Right cardiac atrium (tissue), 5 donors: Measurements from ENCODE around the gene YKT6. TPM values are rescaled to one million over a fixed set of nuclear protein-coding genes. Genes with fewer than 3 reads are reported as not detected.
"Not testable (repeated sequence)": the region's sequence is repeated elsewhere in the genome, so short reads cannot be mapped to it uniquely, and the experiment has no call there.

ENCODE experiments used
- ATAC-seq, 2 donors: fragments of 200-7000 bp; cut with Tn5 transposase; one replicate each; pipeline versions ENCODE4 v1.8.0 to v1.9.1; 2020; ENCODE audit warnings: moderate library complexity in 2 of 2, mild to moderate bottlenecking in 1 of 2
- DNase-seq, 3 donors: peaks; one replicate each; pipeline ENCODE4 v3.0.0-alpha.2; 2020
- H3K27ac ChIP-seq: one replicate; pipeline ENCODE4 v1.5.1; 2013; ENCODE audit warnings: mild to moderate bottlenecking, low read length, control low read depth, moderate library complexity
- H3K27me3 ChIP-seq: one replicate; pipeline ENCODE4 v1.6.1; 2013; ENCODE audit not compliant: control insufficient read depth, insufficient read depth
- H3K4me1 ChIP-seq: one replicate; pipeline ENCODE4 v1.6.1; 2013; ENCODE audit warnings: low read length; ENCODE audit not compliant: control insufficient read depth, insufficient read depth
- H3K4me3 ChIP-seq: one replicate; pipeline ENCODE4 v1.5.1; 2013; ENCODE audit warnings: low read length, control low read depth
- H3K9me3 ChIP-seq: one replicate; pipeline ENCODE4 v1.6.1; 2013; ENCODE audit warnings: low read length; ENCODE audit not compliant: control insufficient read depth
- WGBS: extraction: QIAGEN DNeasy Blood & Tissue Kit; methylation state at CpG from one replicate; pipeline ENCODE4 v1.1.7; 2013; 5-methylcytosine and 5-hydroxymethylcytosine counted together
- intact Hi-C, 4 donors: fragments of 100-400 bp; cut with DNase I; formaldehyde crosslinking; loops; one replicate each; pipeline versions ENCODE4 v1.11.0 to v1.14.0; 2022 to 2023
- polyA plus RNA-seq: library from polyadenylated mRNA; stranded (reverse); fragments of 200-250 nt; gene quantifications from one replicate; pipeline ENCODE4 v1.2.3, GENCODE V29; 2013
- total RNA-seq, 4 donors: library from RNA; stranded (reverse); fragmentation: NEBNext Ultra II Directional; extraction: Animal tissue kit (Norgen Biotek cat#: 25700); gene quantifications; one replicate each; pipeline ENCODE4 v1.2.1, GENCODE V29; 2021
- donor health status: healthy with polysubstance abuse.
- donor health status: DM: no; HTN: yes; CAD: no.
- donor health status: DM: no; HTN: no; CAD: no.
- donor health status: DM: no; HTN: yes; CAD: no; lungs with severe emphysema.
- donor health status: DM: yes; HTN: yes; CAD: no.

Gene YKT6
- total and polyA plus RNA-seq, 5 donors, result 38.8 to 63.4 (median 51.8) TPM

DNA sequence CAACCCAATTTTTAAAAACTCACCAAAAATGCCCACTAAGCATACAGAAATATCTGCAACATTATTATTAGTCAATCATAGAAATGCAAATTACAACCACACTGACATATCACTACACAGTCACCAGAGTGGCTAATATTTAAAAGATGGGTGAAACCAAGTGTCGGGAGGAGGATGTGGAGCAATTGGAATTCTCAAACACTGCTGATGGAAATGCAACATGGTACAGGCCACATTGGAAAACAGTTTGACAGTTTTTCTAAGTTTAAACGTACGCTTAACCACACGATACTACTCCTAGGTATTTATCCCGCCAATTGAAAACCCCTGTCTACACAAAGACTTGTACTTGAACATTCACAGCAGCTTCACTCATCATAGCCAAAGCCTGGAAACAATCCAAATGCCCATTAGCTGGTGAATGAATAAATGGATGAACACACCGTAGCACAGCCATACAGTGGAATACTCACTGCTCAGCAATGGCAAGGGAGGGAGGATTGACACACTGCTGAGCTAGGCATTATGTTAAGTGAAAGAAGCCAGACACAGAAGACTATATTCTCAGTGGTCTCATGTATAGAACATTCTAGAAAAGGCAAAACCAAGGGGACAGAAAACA, 27.9 kb upstream of the YKT6 start:
- Histone ChIP-seq H3K9me3 (no peaks in the 10 kb centered on the region), H3K4me3 (no peak overlapping the region), H3K4me1 (no peaks in the 10 kb centered on the region), H3K27me3 (no peaks in the 10 kb centered on the region), H3K27ac (no peak overlapping the region)
- WGBS, result 72% methylated on average over 6 of the region's 6 CpGs
- DNase-seq, result no peak
- ATAC-seq, result no peak
- intact Hi-C loops, result no loop called here

DNA sequence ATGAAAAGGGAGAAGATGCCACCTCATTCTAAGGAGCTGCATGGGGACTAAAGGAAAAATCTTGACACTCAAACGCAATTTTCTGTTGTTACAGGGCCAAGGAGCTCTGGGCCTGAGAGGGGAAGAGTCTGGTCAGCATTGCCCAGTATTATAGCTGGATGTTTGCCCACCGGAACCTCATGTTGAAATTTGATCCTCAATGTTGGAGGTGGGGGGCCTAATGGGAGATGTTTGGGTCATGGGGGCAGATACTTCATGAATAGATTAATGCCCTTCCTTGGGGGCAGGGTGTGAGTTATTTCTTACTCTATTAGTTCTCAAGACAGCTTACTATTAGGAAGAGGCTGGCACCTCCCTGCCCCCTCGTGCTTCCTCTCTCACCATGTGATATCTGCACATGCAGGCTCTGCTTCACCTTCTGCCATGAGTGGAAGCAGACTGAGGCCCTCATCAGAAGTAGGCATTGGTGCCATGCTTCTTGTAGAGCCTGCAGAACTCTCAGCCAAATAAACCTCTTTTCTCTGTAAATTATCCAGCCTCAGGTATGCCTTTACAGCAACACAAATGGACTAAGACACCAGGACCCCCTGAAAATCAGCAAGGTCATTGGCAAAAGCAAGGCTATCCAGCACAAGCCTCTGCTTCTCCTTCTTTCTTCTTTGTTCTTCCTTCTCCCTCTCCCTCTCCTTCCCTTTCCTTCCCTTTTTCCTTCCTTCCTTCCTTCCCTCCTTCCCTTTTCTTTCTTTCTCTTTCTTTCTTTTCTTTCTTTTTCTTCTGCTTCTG, 26.7 kb upstream of the YKT6 start:
- no peak for DNase-seq
- intact Hi-C loops, result no loop called here
- no peak overlapping the region for H3K4me3 ChIP-seq
- H3K27ac ChIP-seq, result no peak overlapping the region
- WGBS, result 61% methylated on average over 3 of the region's 3 CpGs
- no peaks in the 10 kb centered on the region for H3K9me3 ChIP-seq
- no peak for ATAC-seq
- H3K4me1 ChIP-seq, result no peaks in the 10 kb centered on the region
- no peaks in the 10 kb centered on the region for H3K27me3 ChIP-seq

DNA sequence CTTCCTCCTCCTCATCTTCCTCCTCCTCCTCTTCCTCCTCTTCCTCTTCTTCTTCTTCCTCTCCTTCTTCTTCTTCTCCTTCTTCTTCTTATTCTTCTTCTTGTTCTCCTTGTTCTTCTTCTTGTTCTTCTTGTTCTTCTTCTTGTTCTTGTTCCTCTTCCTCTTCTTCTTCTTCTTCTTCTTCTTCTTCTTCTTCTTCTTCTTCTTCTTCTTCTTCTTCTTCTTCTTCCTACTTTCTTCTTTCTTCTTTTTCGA, 26.2 kb upstream of the YKT6 start:
- H3K4me3 ChIP-seq, intact Hi-C loops, H3K27me3 ChIP-seq, H3K4me1 ChIP-seq, ATAC-seq, H3K9me3 ChIP-seq, DNase-seq, H3K27ac ChIP-seq: not testable (repeated sequence)
- 84% methylated on average over 1 of the region's 1 CpG for WGBS

DNA sequence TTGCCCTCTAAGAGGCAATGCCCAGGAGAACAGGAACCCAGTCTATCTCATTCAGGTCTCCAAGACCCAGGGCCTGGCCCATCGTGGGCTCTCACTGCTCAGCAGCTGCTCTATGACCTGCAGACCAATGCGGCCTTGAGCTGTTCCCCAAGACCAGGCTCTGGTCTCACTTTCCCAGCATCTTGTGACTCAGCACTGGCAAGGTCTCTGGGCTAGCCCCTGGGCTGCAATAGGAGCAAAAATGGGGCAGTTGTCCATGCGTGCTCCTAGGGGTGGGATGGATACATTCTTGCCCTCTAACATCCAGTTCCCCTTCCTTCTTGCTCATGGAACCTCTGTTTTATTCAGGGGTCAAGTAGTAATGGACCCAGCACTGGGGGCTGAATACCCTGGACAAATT, 25.0 kb upstream of the YKT6 start:
- intact Hi-C loops, result no loop called here
- Histone ChIP-seq H3K9me3 (no peaks in the 10 kb centered on the region), H3K4me1 (no peaks in the 10 kb centered on the region), H3K27me3 (no peaks in the 10 kb centered on the region), H3K4me3 (no peak overlapping the region), H3K27ac (no peak overlapping the region)
- 75% methylated on average over 3 of the region's 3 CpGs for WGBS
- ATAC-seq (no peak), DNase-seq (no peak)

DNA sequence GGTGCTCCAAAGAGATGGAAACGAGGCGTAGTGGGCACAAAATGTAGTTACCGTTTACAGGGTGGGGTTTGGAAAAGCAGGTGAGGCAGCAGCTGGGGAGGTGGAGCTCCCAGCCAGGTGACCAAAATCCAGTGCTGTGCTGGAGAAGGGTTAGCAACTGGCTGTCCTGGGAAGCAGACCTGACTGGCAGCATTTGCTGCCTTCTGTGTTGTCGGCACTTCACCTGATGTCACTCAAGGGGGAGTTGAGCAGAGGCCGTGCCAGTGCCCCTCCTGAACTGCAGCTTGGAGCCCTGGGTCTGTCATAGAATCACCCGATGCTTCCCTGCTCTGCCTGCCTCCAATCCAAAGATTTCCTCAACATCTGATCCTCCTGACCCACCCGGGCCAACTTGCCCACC, 24.3 kb upstream of the YKT6 start:
- H3K4me1 ChIP-seq, result no peaks in the 10 kb centered on the region

DNA sequence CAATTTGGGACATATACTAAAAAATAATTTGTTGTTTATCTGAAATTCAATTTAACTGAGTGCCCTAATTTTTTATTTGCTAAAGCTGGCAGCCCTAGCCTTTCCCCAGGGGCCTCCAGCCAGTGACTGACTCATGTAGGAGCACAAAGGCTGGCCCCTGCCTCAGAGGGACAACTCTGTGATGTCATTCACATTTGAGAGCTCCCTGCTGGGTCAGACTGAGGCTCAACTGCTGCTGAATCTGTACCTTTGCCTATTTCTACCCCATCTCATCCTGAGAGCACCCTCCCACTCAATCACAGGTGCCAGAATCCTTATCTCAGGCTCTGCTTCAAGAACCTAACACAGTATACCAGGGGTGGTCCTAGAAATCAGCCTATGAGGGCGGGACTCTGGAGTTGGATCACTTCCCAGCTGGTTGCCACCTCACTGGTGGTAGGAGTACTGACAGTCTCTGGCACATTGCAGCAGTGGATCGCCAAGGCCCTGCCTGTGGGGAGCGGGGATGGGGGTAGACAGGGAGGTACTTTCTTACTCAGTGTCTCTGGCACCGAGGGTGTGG, 23.1 kb upstream of the YKT6 start:
- intact Hi-C loops, result no loop called here
- no peaks in the 10 kb centered on the region for H3K27me3 ChIP-seq
- H3K27ac ChIP-seq, result peak overlapping the region; percentile 51
- no peak overlapping the region for H3K4me3 ChIP-seq
- H3K4me1 ChIP-seq, result no peaks in the 10 kb centered on the region
- ATAC-seq (peak; percentile 61 to 70), DNase-seq (peak in 1 of 3 donors; percentile 35)
- peaks cover 2% of the 10 kb centered on the region for H3K9me3 ChIP-seq
- 49% methylated on average over 4 of the region's 4 CpGs for WGBS

More for the DNA sequence above, 24.3 kb upstream of the YKT6 start:
- intact Hi-C loops, result no loop called here
- Histone ChIP-seq H3K4me3 (no peak overlapping the region), H3K27ac (no peak overlapping the region), H3K9me3 (no peaks in the 10 kb centered on the region), H3K27me3 (no peaks in the 10 kb centered on the region)
- ATAC-seq (no peak), DNase-seq (no peak)
- 85% methylated on average over 7 of the region's 7 CpGs for WGBS

DNA sequence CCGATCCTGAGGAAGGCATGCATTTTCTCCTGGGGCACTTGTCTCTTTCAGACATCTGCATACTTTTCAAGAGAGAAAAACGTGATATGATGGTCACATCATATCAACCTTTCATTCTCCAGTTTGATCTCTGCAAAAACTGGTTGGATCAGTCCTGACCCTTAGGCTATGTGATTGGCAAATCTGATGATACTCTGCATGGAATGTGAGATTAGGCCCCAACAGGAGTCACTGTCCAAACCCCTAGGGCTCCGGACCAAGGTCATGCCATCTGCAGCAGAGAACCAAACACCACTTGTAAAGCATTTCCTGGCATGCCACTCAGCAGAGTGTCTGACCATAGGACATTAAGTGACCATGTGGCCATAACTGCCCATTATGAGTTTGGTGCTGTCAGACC, 20.1 kb upstream of the YKT6 start:
- 64% methylated on average over 3 of the region's 3 CpGs for WGBS
- H3K4me1 ChIP-seq, result no peaks in the 10 kb centered on the region
- DNase-seq, result no peak
- no peak overlapping the region for H3K4me3 ChIP-seq
- H3K27me3 ChIP-seq, result no peaks in the 10 kb centered on the region
- no peak for ATAC-seq
- H3K9me3 ChIP-seq, result peaks cover 8% of the 10 kb centered on the region
- H3K27ac ChIP-seq, result no peak overlapping the region
- intact Hi-C loops, result no loop called here

DNA sequence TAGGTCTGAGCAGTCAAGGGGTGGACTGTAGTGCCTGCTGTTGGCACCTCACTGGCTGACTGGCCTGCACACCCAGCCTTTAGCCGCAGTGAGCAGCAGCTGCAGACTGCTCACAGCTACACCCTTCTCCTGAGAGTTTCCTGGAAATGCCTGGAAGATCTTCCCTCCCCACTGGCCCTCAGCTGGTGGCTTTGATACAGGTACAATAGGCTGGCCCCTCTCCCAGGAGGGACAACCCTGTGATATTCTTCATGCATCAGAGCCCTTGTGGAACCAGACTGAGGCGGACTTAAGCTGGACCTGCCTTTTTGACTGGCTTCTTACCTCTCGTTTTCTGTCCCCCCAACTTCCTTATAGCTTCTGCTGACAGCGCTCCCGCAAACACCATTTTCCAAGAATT, 18.0 kb upstream of the YKT6 start:
- Histone ChIP-seq H3K27ac (no peak overlapping the region), H3K4me3 (no peak overlapping the region), H3K4me1 (no peaks in the 10 kb centered on the region), H3K9me3 (peaks cover 8% of the 10 kb centered on the region), H3K27me3 (no peaks in the 10 kb centered on the region)
- 78% methylated on average over 5 of the region's 5 CpGs for WGBS
- intact Hi-C loops, result no loop called here
- ATAC-seq (no peak), DNase-seq (no peak)

DNA sequence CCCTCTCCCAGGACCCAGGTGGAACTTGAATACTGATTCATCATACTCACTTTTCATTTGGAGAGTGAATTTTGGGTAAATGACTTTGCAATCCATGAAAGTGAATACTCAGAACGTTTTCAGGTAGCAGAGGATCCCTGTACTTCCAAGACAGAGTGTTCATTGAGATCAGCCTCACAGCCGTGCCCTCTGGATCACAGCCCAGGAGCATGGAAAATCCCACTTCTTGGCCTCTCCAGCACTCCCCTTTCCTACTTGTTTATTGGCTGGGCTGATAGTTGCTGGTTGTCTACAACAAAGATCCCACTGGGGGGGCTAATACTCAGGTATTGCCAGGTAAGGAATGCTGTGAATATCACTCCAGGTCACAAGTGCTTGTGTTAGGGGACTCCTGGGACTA, 17.4 kb upstream of the YKT6 start:
- DNase-seq (no peak), ATAC-seq (no peak)
- intact Hi-C loops, result no loop called here
- Histone ChIP-seq H3K4me3 (no peak overlapping the region), H3K4me1 (no peaks in the 10 kb centered on the region), H3K27ac (no peak overlapping the region), H3K27me3 (no peaks in the 10 kb centered on the region), H3K9me3 (peaks cover 8% of the 10 kb centered on the region)
- 37% methylated on average over 2 of the region's 2 CpGs for WGBS

DNA sequence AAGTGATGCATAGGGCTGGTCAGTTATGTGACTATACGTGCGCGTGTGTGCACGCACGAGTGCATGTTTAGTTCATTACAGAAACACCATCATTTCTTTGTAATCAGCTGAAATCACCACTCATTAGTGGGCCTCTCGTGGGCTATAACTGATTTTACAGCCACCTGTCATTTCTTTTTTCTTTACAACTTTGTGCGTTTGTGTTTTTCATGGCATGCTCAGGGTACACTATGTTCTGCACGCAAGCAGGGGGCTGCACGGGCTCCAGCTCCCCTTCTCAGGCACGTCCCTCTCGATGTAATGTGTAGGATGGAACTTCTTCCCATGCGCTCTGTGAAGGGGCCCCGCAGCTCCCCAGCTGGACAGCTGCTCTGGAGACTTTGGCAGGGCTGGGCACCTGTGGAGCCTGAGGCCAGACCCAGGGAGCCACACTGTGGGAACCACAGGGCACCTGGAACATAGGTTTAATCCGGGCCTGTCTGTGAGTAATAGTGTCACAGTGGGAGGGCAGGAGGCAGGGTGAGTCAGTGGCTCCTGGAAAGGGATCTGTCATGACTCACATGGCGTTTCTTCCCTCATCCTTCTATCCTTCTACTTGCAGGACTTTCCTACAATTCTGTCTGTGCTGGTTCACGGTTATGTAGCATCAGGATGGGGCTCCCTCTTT, 16.4 kb upstream of the YKT6 start:
- Histone ChIP-seq H3K27me3 (no peaks in the 10 kb centered on the region), H3K27ac (no peak overlapping the region), H3K4me3 (no peak overlapping the region), H3K4me1 (no peaks in the 10 kb centered on the region), H3K9me3 (peaks cover 8% of the 10 kb centered on the region)
- ATAC-seq (no peak), DNase-seq (no peak)
- WGBS, result 71% methylated on average over 16 of the region's 16 CpGs
- intact Hi-C loops, result no loop called here

DNA sequence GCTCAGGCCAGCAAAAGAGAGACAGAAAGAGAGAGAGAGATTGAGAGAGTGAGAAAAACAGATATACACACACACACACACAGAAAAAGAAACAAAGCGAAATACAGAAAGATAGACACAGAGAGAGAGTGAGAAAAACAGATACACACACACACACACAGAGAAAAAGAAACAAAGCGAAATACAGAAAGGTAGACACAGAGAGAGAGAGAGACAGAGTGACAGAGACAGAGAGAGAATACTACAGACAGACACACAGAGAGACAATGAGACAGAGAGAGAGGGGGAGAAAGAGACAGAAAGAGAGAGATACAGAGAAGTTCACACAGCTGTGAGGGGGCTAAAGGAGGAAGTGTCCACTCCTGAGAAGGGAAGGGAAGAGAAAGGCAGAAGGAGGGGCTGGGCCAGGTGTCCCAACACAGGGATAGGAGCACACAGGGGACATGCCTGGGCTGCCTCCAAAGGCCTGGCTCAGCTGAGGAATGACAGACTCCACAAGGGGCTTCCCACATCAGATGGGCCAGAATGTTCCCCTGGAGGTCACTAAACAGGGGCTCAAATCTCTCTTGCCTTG, 15.8 kb upstream of the YKT6 start:
- H3K9me3 ChIP-seq, result peaks cover 8% of the 10 kb centered on the region
- DNase-seq (no peak), ATAC-seq (no peak)
- intact Hi-C loops, result loop anchor here in 1 of 4 donors (5.0 kb wide), 1 partner anchor 113 kb away; no protein-coding TSS in a partner anchor
- 82% methylated on average over 2 of the region's 2 CpGs for WGBS
- H3K27ac ChIP-seq, result no peak overlapping the region
- no peaks in the 10 kb centered on the region for H3K27me3 ChIP-seq
- H3K4me3 ChIP-seq, result no peak overlapping the region
- H3K4me1 ChIP-seq, result no peaks in the 10 kb centered on the region
